ENCODE measurements around the gene JPT1.

The JPT1 gene

DNA sequence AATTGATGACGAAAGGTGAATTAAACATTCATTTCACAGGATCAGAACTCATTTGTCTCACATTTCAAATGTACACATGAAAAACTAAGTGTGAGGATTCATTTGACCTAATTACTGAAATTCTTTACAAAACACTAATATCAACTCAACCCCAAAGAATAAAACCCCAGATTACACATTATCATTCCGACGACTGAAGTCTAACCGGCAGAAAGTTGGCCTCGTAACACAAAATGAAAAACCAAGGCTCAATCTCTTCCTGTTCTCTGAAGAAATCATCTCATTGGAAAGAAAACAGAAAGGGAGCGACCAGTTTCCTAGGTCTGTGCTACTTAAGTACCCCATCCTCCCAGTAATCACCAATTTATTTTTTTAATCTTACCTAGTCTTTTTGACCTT lies 1.8 kb downstream of the JPT1 start:
- peaks cover 49% of the 10 kb centered on the region for H3K36me3 ChIP-seq (ENCODE audit: control insufficient read depth, low read length)
- peaks cover 14% of the 10 kb centered on the region for H3F3A ChIP-seq (ENCODE audit: control insufficient read depth, insufficient read depth)
- H3K4me1 ChIP-seq (ENCODE audit: control insufficient read depth, low read length), result peaks cover 26% of the 10 kb centered on the region
- no peaks in the 10 kb centered on the region for H3K27me3 ChIP-seq (ENCODE audit: control insufficient read depth, low read length)
- no peaks in the 10 kb centered on the region for H3K9me3 ChIP-seq (ENCODE audit: control insufficient read depth, insufficient read depth, low read length)
- H3K9me2 ChIP-seq (replicated peaks; ENCODE audit: control insufficient read depth, low read length), result no peaks in the 10 kb centered on the region
- H3K27ac ChIP-seq (ENCODE audit: low read depth, low read length), result 0 out of 2 replicates have a peak overlapping the region, but pooled peaks have one; percentile 46
- H3K4me3 ChIP-seq (ENCODE audit: low read length), result peak overlapping the region; percentile 94
- H3K4me2 ChIP-seq (ENCODE audit: low read length), result peak overlapping the region; percentile 85
- TF ChIP-seq, protein P1, sequence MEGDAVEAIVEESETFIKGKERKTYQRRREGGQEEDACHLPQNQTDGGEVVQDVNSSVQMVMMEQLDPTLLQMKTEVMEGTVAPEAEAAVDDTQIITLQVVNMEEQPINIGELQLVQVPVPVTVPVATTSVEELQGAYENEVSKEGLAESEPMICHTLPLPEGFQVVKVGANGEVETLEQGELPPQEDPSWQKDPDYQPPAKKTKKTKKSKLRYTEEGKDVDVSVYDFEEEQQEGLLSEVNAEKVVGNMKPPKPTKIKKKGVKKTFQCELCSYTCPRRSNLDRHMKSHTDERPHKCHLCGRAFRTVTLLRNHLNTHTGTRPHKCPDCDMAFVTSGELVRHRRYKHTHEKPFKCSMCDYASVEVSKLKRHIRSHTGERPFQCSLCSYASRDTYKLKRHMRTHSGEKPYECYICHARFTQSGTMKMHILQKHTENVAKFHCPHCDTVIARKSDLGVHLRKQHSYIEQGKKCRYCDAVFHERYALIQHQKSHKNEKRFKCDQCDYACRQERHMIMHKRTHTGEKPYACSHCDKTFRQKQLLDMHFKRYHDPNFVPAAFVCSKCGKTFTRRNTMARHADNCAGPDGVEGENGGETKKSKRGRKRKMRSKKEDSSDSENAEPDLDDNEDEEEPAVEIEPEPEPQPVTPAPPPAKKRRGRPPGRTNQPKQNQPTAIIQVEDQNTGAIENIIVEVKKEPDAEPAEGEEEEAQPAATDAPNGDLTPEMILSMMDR (IDR thresholded peaks at IDR 0.05; ENCODE audit: low read depth, low read length, poor library complexity, severe bottlenecking), result no peak
- no peak for TF ChIP-seq EZH2phosphoT487 (IDR thresholded peaks at IDR 0.05; ENCODE audit: borderline replicate concordance, low read length)
- peaks cover 70% of the 10 kb centered on the region for H3K79me2 ChIP-seq (ENCODE audit: control insufficient read depth, low read length)
- H4K20me1 ChIP-seq (ENCODE audit: control insufficient read depth, insufficient read depth, low read depth, low read length), result peaks cover 10% of the 10 kb centered on the region

DNA sequence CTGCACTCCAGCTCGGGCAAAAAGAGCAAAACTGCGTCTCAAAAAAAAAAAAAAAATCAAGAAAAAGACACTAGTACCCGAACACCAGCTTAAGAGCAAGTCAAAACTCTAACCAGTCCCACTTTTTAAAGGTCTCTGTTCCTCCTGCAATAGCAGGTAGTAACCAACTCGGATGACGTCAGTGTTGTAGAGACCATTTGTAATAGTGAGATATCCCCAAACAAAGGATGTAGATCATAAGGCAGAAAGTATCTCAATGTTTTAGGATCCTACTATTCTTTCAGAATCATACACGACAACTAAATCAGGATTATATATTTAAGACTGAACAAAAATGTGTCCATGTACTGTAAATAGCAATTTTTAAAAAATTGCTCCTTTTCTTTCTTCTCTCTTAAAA lies 2.4 kb downstream of the JPT1 start:
- Histone ChIP-seq H3K4me2 (ENCODE audit: low read length) (peak overlapping the region; percentile 85), H3K36me3 (ENCODE audit: control insufficient read depth, low read length) (peaks cover 49% of the 10 kb centered on the region), H4K20me1 (ENCODE audit: control insufficient read depth, insufficient read depth, low read depth, low read length) (peaks cover 10% of the 10 kb centered on the region), H3K9me2 (replicated peaks; ENCODE audit: control insufficient read depth, low read length) (no peaks in the 10 kb centered on the region), H3K4me3 (ENCODE audit: low read length) (peak overlapping the region; percentile 94), H3K79me2 (ENCODE audit: control insufficient read depth, low read length) (peaks cover 74% of the 10 kb centered on the region), H3K9me3 (ENCODE audit: control insufficient read depth, insufficient read depth, low read length) (no peaks in the 10 kb centered on the region), H3K27ac (ENCODE audit: low read depth, low read length) (no peak overlapping the region), H3K27me3 (ENCODE audit: control insufficient read depth, low read length) (no peaks in the 10 kb centered on the region), H3K4me1 (ENCODE audit: control insufficient read depth, low read length) (peaks cover 26% of the 10 kb centered on the region), H3F3A (ENCODE audit: control insufficient read depth, insufficient read depth) (peaks cover 14% of the 10 kb centered on the region)
- TF ChIP-seq, protein P1 (IDR thresholded peaks at IDR 0.05; ENCODE audit: low read depth, low read length, poor library complexity, severe bottlenecking), result no peak
- TF ChIP-seq EZH2phosphoT487 (IDR thresholded peaks at IDR 0.05; ENCODE audit: borderline replicate concordance, low read length), result no peak

DNA sequence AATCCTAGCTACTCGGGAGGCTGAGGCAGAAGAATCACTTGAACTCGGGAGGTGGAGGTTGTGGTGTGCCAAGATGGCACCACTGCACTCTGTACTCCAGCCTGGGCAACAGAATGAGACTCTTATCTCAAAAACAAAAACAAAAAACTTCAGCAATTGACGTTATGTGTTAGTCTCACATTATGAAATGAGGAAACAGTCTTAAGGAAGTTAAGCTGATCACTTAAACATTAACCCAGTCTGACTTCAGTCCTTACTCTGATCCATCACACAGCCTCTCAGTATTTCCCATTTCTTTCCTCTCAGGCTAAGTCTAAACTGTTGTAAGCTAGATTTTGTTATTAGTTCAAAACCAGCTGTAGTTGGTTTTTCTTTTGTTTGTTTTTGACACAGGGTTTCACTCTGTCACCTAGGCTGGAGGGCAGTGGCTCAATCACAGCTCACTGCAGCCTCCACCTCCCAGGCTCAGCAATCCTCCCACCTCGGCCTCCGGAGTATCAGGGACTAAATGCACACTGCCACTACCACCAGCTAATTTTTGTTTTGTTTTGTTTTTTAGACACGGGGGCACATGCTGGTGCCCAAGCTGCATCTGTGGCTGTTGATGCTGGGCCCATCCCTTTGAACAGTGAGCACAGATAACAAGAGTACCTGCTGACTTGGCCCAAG lies 6.3 kb downstream of the JPT1 start:
- H3K9me2 ChIP-seq (replicated peaks; ENCODE audit: control insufficient read depth, low read length), result no peaks in the 10 kb centered on the region
- H3K79me2 ChIP-seq (ENCODE audit: control insufficient read depth, low read length), result peaks cover 59% of the 10 kb centered on the region
- H3K27ac ChIP-seq (ENCODE audit: low read depth, low read length), result no peak overlapping the region
- H3K4me1 ChIP-seq (ENCODE audit: control insufficient read depth, low read length), result peaks cover 13% of the 10 kb centered on the region
- no peak overlapping the region for H3K4me2 ChIP-seq (ENCODE audit: low read length)
- TF ChIP-seq EZH2phosphoT487 (IDR thresholded peaks at IDR 0.05; ENCODE audit: borderline replicate concordance, low read length), result no peak
- TF ChIP-seq, protein P1 (IDR thresholded peaks at IDR 0.05; ENCODE audit: low read depth, low read length, poor library complexity, severe bottlenecking), result no peak
- H3K4me3 ChIP-seq (ENCODE audit: low read length), result no peak overlapping the region
- no peaks in the 10 kb centered on the region for H3K27me3 ChIP-seq (ENCODE audit: control insufficient read depth, low read length)
- H3F3A ChIP-seq (ENCODE audit: control insufficient read depth, insufficient read depth), result 0 out of 2 replicates have a peak, but pooled peaks cover 5% of the 10 kb centered on the region
- peaks cover 78% of the 10 kb centered on the region for H3K36me3 ChIP-seq (ENCODE audit: control insufficient read depth, low read length)
- H3K9me3 ChIP-seq (ENCODE audit: control insufficient read depth, insufficient read depth, low read length), result no peaks in the 10 kb centered on the region
- H4K20me1 ChIP-seq (ENCODE audit: control insufficient read depth, insufficient read depth, low read depth, low read length), result peaks cover 8% of the 10 kb centered on the region
